ENCODE data around the gene TMEM266. TPM values are rescaled to one million over a fixed set of nuclear protein-coding genes. Genes with fewer than 3 reads are reported as not detected.

The TMEM266 gene
- total RNA-seq, 1 donor from 2014 or later = not detected

GRCh38 chr15:76163457-76164295 lies 103.9 kb downstream of the TMEM266 start:
- H3K36me3 Mint-ChIP-seq (ENCODE audit: low read depth) = no peaks in the 10 kb centered on the region
- H3K27me3 Mint-ChIP-seq = peaks cover 2% of the 10 kb centered on the region
- H3K4me3 Mint-ChIP-seq = no peak overlapping the region
- H3K9me3 Mint-ChIP-seq = no peaks in the 10 kb centered on the region
- H3K4me1 Mint-ChIP-seq = no peaks in the 10 kb centered on the region
- DNase-seq = no peak
- H3K27ac Mint-ChIP-seq = no peak overlapping the region
- intact Hi-C loops (cut with micrococcal nuclease) = no loop called here

DNA sequence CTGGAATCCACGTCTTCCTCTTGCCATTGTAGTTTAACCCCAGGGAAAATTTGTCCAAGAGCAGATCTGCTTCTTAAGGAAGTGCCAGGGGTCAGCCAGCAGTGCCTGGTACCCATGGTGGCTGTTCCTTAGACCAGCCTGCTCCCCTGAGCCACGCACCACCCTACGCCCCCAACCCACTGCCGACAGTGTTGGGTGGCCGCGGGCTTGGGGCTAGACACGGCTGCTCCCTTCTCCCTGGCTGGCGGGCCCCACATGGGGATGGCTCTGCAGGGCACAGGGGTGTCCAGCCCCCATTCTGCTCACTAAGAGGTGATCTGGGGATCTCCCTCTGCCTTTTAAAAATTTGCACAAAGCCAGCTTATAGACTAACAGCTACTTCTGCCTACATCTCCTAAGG lies 104.8 kb downstream of the TMEM266 start:
- H3K27ac Mint-ChIP-seq = no peak overlapping the region

DNA sequence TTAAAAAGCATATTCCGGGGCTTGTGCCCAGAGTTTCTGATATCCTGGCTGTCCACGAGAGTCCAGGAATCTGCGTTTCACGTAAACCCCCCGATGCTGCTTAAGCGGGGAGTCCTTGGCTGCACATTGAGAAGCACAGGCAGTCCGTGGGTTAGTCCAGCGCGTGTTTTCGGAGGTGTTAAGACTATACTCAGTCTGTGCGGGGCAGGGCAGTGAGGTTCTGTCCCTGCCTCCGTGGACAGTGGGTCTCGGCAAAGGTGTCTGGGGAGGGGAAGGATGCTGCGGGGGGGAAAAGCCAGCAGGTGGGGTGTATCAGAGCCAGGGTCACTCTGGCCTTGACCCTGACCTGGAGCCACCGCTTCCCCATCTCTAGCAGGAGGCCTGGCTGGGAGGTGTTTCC lies 106.2 kb downstream of the TMEM266 start:
- Mint-ChIP-seq H3K9me3 (no peaks in the 10 kb centered on the region), H3K4me3 (no peak overlapping the region), H3K27me3 (peaks cover 2% of the 10 kb centered on the region), H3K27ac (no peak overlapping the region), H3K36me3 (ENCODE audit: low read depth) (no peaks in the 10 kb centered on the region), H3K4me1 (no peaks in the 10 kb centered on the region)
- intact Hi-C loops (cut with micrococcal nuclease) = no loop called here
- DNase-seq = no peak

More for the DNA sequence above, 104.8 kb downstream of the TMEM266 start:
- DNase-seq = no peak
- Mint-ChIP-seq H3K4me1 (no peaks in the 10 kb centered on the region), H3K4me3 (no peak overlapping the region), H3K9me3 (no peaks in the 10 kb centered on the region), H3K27me3 (peaks cover 2% of the 10 kb centered on the region), H3K36me3 (ENCODE audit: low read depth) (no peaks in the 10 kb centered on the region)
- intact Hi-C loops (cut with micrococcal nuclease) = no loop called here

DNA sequence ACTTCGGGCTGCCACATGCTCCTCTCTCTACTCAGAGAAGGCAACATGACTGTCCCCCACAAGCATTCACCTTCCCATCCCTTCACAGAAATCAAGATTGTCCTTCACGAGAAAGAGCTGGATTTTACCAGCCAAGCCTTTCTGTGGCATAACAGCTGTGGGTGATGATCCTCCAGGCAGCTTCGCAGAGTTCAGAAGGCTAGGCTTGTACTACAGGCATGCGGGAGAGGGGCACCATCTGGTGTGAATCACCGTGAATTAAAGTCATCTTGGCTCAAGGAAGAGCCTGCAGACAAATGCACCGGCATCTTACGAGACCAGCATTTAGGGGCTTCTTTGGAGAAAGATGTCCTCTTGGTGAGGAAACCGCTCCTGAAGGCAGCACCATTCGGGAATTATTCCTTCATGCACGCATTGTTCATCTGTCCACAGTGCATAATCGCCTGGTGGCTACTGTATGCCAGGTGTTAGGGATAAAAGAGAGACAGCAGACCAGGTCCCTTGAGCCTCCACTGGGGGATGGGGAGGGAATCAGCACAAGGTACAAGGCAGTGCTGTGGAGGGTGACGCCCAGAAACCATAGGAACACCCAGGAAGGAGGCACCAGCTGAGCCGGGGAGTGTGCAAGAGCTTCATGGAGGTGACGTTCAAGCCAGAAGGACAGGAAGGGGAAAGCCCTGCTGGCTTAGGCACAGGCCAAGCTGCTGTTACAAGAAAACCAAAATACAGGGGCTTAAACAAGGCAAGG lies 108.6 kb downstream of the TMEM266 start:
- DNase-seq = no peak
- intact Hi-C loops (cut with micrococcal nuclease) = no loop called here
- Mint-ChIP-seq H3K9me3 (no peaks in the 10 kb centered on the region), H3K4me3 (no peak overlapping the region), H3K36me3 (ENCODE audit: low read depth) (no peaks in the 10 kb centered on the region), H3K4me1 (no peaks in the 10 kb centered on the region), H3K27ac (no peak overlapping the region), H3K27me3 (peaks cover 2% of the 10 kb centered on the region)

GRCh38 chr15:76169018-76169417 lies 109.2 kb downstream of the TMEM266 start:
- Mint-ChIP-seq H3K27ac (no peak overlapping the region), H3K27me3 (peaks cover 2% of the 10 kb centered on the region), H3K9me3 (no peaks in the 10 kb centered on the region), H3K4me1 (no peaks in the 10 kb centered on the region), H3K36me3 (ENCODE audit: low read depth) (no peaks in the 10 kb centered on the region), H3K4me3 (no peak overlapping the region)
- no peak for DNase-seq
- intact Hi-C loops (cut with micrococcal nuclease) = no loop called here

DNA sequence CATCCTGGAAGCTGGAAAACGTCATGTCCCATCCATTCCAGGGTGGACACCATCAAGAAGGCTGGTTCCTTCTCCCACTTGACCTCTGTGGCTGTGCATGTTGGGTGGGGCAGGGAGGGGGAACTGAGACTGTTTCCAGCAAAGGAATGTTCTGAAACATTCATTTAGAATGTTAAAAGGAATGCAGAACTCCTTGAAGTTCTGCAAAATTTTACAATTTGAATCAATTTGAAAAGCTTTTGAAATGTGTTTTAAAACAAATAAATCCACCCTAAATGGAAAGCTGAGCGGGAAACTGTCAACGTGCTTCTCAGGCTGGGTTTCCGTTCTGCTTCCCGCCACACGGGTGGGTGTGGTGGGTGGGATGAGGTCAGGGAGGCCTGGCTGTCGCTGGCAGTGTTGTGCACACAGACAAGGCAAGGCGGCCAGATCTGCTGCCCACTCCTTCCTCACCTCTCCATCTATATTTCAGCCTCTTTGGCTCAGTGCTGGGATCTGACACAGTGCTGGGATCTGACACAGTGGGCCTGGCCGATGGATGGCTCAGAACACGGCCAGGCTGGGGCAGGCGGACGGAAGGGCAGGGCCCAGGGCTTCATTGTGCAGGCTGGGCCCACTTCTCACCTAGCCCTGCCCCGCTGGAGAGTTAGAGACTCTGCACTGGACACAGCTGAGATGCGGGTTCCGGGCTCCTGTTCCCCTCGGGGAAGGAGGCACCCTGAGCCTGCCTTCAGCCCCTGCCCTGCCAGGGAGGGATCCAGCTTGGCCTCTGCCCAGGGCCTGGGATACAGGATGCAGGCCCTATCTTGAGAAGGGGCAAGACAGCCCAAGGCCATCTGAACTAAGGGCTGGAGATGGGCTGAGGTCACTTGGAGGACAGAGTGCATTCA lies 110.4 kb downstream of the TMEM266 start:
- Mint-ChIP-seq H3K4me1 (no peaks in the 10 kb centered on the region), H3K27ac (no peak overlapping the region), H3K27me3 (no peaks in the 10 kb centered on the region), H3K4me3 (no peak overlapping the region), H3K9me3 (no peaks in the 10 kb centered on the region), H3K36me3 (ENCODE audit: low read depth) (no peaks in the 10 kb centered on the region)
- no peak for DNase-seq
- intact Hi-C loops (cut with micrococcal nuclease) = no loop called here

DNA sequence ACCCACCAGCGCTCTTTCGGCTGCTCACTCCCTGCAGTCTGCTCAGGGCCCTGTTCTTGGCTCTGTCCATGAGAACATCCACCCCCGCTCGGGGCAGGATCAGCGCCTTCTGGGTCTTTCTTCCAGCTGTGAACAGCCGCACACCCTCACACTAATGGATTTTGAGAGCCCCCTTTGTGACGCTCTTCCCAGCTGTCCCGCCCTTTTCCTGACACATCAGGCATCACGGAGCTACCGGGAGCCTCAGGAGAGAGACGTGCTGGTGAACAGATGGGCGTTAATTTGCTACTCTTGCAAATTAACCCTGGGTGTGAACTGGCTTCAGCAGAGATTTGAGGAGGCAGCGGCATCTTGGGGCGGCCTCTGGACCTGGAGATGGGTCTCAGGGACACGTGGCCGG lies 113.0 kb downstream of the TMEM266 start:
- no peak overlapping the region for H3K27ac Mint-ChIP-seq
- intact Hi-C loops (cut with micrococcal nuclease) = no loop called here
- H3K4me1 Mint-ChIP-seq = no peaks in the 10 kb centered on the region
- no peak for DNase-seq
- H3K4me3 Mint-ChIP-seq = no peak overlapping the region
- no peaks in the 10 kb centered on the region for H3K36me3 Mint-ChIP-seq (ENCODE audit: low read depth)
- H3K27me3 Mint-ChIP-seq = peaks cover 11% of the 10 kb centered on the region
- no peaks in the 10 kb centered on the region for H3K9me3 Mint-ChIP-seq

- H3K9me3 Mint-ChIP-seq = no peaks in the 10 kb centered on the region
Measured at GRCh38 chr15:76173317-76173834, 113.6 kb downstream of the TMEM266 start.

GRCh38 chr15:76174654-76175053 lies 114.9 kb downstream of the TMEM266 start:
- Mint-ChIP-seq H3K9me3 (no peaks in the 10 kb centered on the region), H3K4me1 (no peaks in the 10 kb centered on the region), H3K27ac (no peak overlapping the region), H3K36me3 (ENCODE audit: low read depth) (no peaks in the 10 kb centered on the region), H3K4me3 (no peak overlapping the region), H3K27me3 (peaks cover 28% of the 10 kb centered on the region)
- DNase-seq = no peak
- intact Hi-C loops (cut with micrococcal nuclease) = no loop called here

More at GRCh38 chr15:76173317-76173834, 113.6 kb downstream of the TMEM266 start:
- Mint-ChIP-seq H3K27me3 (peaks cover 17% of the 10 kb centered on the region), H3K27ac (no peak overlapping the region), H3K4me3 (no peak overlapping the region), H3K4me1 (no peaks in the 10 kb centered on the region), H3K36me3 (ENCODE audit: low read depth) (no peaks in the 10 kb centered on the region)
- intact Hi-C loops (cut with micrococcal nuclease) = no loop called here
- DNase-seq = no peak

GRCh38 chr15:76175442-76175841 lies 115.7 kb downstream of the TMEM266 start:
- Mint-ChIP-seq H3K4me1 (no peaks in the 10 kb centered on the region), H3K27me3 (peaks cover 32% of the 10 kb centered on the region), H3K9me3 (no peaks in the 10 kb centered on the region), H3K4me3 (no peak overlapping the region), H3K27ac (no peak overlapping the region), H3K36me3 (ENCODE audit: low read depth) (no peaks in the 10 kb centered on the region)
- DNase-seq = no peak
- intact Hi-C loops (cut with micrococcal nuclease) = no loop called here

- intact Hi-C loops (cut with micrococcal nuclease) = no loop called here
- no peaks in the 10 kb centered on the region for H3K9me3 Mint-ChIP-seq
- H3K4me1 Mint-ChIP-seq = no peaks in the 10 kb centered on the region
- H3K27me3 Mint-ChIP-seq = peaks cover 32% of the 10 kb centered on the region
- no peak overlapping the region for H3K4me3 Mint-ChIP-seq
- H3K36me3 Mint-ChIP-seq (ENCODE audit: low read depth) = no peaks in the 10 kb centered on the region
- no peak overlapping the region for H3K27ac Mint-ChIP-seq
- no peak for DNase-seq
Measured at GRCh38 chr15:76176059-76176458, 116.3 kb downstream of the TMEM266 start.

DNA sequence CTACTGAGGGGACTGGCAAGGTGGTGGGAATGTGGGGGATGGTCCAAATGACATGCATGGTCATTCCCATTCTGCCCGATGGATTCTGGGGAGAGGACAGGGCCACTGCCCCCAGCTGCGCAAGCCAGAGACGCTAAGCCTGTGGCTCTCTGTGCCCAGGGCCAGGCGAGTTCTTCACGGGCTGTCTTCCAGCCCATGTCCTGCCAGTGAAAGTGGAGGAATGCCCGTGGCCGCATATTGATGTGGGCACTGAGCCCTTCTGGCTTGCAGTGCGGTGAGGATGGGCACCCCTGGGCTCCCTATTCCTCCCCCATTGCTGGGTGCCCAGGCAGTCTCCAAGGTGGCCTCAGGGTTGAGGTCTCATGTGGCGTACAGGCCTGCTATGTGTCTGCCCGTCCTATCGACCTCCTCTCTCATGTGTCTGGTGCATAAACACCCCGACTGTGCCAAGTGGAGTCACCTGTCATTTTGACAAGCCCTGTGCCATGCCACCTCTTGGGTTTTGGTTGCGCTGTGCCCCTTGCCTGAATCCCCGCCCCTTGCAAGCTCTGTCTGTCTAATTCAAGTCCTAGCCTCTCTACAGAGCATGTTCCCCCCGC lies 116.8 kb downstream of the TMEM266 start:
- H3K4me3 Mint-ChIP-seq = no peak overlapping the region
- DNase-seq = no peak
- no peaks in the 10 kb centered on the region for H3K9me3 Mint-ChIP-seq
- H3K27ac Mint-ChIP-seq = no peak overlapping the region
- peaks cover 36% of the 10 kb centered on the region for H3K27me3 Mint-ChIP-seq
- no peaks in the 10 kb centered on the region for H3K36me3 Mint-ChIP-seq (ENCODE audit: low read depth)
- intact Hi-C loops (cut with micrococcal nuclease) = no loop called here
- peaks cover 5% of the 10 kb centered on the region for H3K4me1 Mint-ChIP-seq

GRCh38 chr15:76177491-76178040 lies 117.8 kb downstream of the TMEM266 start:
- no peak overlapping the region for H3K4me3 Mint-ChIP-seq
- no peak for DNase-seq
- no peaks in the 10 kb centered on the region for H3K36me3 Mint-ChIP-seq (ENCODE audit: low read depth)
- peaks cover 10% of the 10 kb centered on the region for H3K4me1 Mint-ChIP-seq
- H3K27ac Mint-ChIP-seq = no peak overlapping the region
- H3K27me3 Mint-ChIP-seq = peaks cover 42% of the 10 kb centered on the region
- H3K9me3 Mint-ChIP-seq = no peaks in the 10 kb centered on the region
- intact Hi-C loops (cut with micrococcal nuclease) = no loop called here
